22Rv1 (cell line): Measurements from ENCODE around the gene COG2.
"Not testable (repeated sequence)": the region's sequence is repeated elsewhere in the genome, so short reads cannot be mapped to it uniquely, and the experiment has no call there.

ENCODE experiments used
- H3K27ac ChIP-seq: fragments of 450-650 bp; 2 replicates; pipeline ENCODE4 v1.5.1; 2017
- CTCF ChIP-seq: fragments of 450-650 bp; IDR thresholded peaks from 2 replicates; pipeline ENCODE4 v1.5.1; 2017; ENCODE audit warnings: mild to moderate bottlenecking
- ZFX ChIP-seq: fragments of 450-650 bp; IDR thresholded peaks from 2 replicates; pipeline ENCODE4 v1.6.1; 2017; ENCODE audit warnings: antibody characterized with exemption, borderline replicate concordance

Gene COG2

DNA sequence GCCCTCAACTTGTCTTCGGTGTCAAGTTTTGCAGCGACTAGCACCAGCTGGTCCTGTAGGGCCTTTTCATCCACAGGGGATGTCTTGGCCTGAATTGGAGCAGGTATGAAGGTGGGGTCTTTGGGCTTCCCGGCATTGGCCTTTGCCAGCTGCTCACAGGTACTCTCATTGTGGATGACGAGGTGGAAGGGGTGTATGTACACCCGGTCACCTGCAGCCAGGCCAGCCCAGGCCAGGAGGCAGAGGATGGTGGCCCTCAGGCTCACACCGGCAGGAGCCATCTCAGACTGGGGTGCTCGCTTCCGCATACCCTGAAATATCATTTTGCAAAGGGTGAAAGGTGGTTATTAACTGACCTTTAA, 68.2 kb downstream of the COG2 start:
- TF ChIP-seq CTCF = no peak
- TF ChIP-seq ZFX = no peak
- no peak overlapping the region for H3K27ac ChIP-seq

DNA sequence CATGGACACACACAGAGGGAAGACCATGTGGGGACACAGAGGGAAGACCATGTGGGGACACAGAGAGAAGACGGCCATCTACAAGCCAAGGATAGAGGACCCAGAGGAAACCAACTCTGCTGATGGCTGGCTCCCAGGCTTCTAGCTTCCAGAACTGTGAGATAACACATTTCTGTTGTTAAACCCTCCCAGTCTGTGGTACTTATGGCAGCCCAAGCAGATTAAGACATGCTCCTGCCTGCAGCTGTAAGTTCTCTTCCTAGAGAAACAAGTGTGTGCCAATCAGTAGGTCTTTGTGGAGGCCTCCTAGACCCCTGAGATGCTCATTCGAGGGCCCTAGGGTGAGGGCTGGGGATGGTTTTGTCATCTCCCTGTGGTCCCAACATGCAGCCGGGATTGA, 69.0 kb downstream of the COG2 start:
- no peak overlapping the region for H3K27ac ChIP-seq
- no peak for TF ChIP-seq CTCF
- TF ChIP-seq ZFX = no peak

- H3K27ac ChIP-seq = no peak overlapping the region
- no peak for TF ChIP-seq ZFX
- no peak for TF ChIP-seq CTCF
Measured at GRCh38 chr1:230712470-230712942, 70.2 kb downstream of the COG2 start.

- H3K27ac ChIP-seq = no peak overlapping the region
- TF ChIP-seq CTCF = no peak
- no peak for TF ChIP-seq ZFX
Measured at GRCh38 chr1:230713138-230713537, 70.9 kb downstream of the COG2 start.

DNA sequence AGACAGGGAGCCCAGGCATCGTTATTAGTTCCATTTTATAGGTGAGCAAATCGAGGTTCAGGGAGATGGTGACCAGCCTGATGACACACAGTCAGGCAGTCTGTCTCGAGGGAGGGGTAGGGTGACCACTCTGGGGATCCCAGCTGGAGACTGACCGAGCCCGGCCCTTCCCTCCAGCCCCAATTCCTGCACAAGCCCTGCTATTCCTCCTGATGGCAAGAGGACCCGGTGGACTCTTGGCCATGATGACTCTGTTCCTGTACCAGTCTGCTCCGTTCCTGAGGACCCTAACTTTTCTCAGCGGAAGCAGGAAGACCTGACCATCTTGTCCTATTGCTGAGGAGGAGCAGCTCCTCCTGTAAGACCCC, 71.2 kb downstream of the COG2 start:
- TF ChIP-seq ZFX (no peak), CTCF (no peak)
- no peak overlapping the region for H3K27ac ChIP-seq

- H3K27ac ChIP-seq = no peak within 1 kb of the TSS
- TF ChIP-seq CTCF (no peak), ZFX (no peak)
Measured at GRCh38 chr1:230713915-230714764, 71.9 kb downstream of the COG2 start, which contains the start of gene AGT. AGT (minus strand) TSS chr1:230714122; CDS start chr1:230710823, 3,299 bp downstream.

GRCh38 chr1:230715510-230715909, 73.2 kb downstream of the COG2 start:
- no peak overlapping the region for H3K27ac ChIP-seq
- TF ChIP-seq ZFX (no peak), CTCF (no peak)

DNA sequence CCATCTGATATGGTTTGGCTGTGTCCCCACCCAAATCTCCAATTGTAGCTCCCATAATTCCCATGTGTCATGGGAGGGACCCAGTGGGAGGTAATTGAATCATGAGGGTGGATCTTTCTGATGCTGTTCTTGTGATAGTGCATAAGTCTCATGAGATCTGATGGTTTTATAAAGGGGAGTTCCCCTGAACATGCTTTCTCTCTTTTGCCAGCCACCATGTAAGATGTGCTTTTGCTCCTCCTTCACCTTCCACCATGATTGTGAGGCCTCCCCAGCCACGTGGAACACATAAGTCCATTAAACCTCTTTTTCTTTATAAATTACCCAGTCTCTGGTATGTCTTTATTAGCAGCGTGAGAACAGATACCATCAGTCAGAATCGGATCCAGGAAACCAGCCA, 74.2 kb downstream of the COG2 start:
- not testable (repeated sequence) for H3K27ac ChIP-seq
